LNCaP clone FGC (cell line): ENCODE measurements around the gene TMEM63A.

Experiments
- DNase-seq: peaks from one replicate; pipeline ENCODE4 v3.0.0-alpha.2; 2011; ENCODE audit warnings: low read depth
- H3K4me3 ChIP-seq: 2 replicates; pipeline ENCODE4 v1.5.1; 2011; ENCODE audit warnings: mild to moderate bottlenecking, low read depth, low read length, control low read depth
- CTCF ChIP-seq: IDR thresholded peaks from 2 replicates; pipeline ENCODE4 v1.5.1; 2012; ENCODE audit warnings: mild to moderate bottlenecking; ENCODE audit not compliant: control insufficient read depth, insufficient read depth; ENCODE audit errors: extremely low read depth

Gene TMEM63A

DNA sequence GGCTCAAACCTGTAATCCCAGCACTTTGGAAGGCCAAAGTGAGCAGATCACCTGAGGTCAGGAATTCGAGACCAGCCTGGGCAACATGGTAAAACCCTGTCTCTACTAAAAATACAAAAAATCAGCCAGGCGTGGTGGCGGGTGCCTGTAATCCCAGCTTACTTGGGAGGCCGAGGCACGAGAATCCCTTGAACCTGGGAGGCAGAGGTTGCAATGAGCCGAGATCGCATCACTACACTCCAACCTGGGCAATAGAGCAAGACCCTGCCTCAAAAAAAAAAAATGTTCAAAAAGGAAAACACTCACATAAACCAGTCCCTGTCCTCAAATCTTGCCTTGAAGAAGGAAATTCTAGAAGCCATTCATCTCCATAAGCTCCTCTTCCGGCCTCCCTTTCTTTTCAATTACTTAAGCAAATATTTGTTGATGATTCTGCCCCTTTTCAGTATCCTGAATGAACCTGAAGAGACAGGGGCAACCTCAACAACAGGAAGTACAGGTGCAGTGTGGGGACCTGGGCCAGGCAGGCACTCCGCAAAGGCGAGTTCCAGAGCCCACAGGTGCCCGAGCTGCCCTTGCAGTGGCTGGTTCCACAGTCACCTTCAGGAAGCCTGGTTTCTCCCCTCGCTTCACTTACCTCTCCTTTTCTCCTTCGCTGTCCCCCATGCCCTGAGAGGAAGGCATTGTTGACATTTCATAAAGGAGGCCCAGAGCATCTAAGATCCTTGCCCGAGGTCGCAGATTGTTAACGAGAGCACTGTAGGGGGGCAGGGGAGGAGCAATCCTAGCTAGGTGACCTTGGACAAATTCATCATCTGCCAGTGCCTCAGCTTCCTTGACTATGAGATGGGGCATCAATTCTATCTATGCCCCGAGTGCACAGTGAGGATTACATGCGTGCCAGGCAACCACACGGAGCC lies 15.7 kb upstream of the TMEM63A start:
- no peak overlapping the region for H3K4me3 ChIP-seq
- no peak for TF ChIP-seq CTCF
- DNase-seq = no peak

DNA sequence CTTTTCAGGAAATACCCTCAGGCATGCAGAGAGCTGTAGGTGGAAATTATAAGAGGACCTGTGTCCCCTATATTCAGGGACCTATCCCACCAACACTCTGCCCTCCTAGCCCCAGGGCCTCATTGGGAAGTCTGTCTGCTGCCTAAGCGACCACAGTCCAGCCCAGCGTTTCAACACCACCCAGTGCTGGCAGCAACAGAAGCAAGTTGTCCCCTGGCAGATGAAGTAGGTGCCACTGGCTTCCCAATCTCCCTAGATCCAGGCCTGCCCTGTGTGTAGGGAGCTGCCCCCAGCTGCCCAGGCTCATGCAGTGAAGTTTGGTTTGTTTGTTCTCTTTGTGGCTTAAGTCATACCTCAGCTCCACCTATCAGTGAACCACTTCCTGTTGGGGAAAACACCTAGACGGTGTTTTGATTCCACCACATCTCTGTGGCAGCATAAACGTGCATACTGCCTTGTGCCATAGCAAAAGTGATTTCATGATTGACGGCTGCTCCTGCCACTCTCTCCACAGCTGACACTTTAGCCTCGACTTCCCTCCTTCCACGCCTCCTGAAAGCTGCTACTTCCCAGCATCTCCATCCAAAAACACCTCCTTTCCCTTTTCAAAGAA lies 14.9 kb upstream of the TMEM63A start:
- no peak overlapping the region for H3K4me3 ChIP-seq
- DNase-seq = no peak

GRCh38 chr1:225896494-225896893 lies 14.3 kb upstream of the TMEM63A start:
- H3K4me3 ChIP-seq = no peak overlapping the region
- DNase-seq = no peak
- TF ChIP-seq CTCF = no peak

More for the DNA sequence above, 14.9 kb upstream of the TMEM63A start:
- no peak for TF ChIP-seq CTCF

GRCh38 chr1:225892307-225892706 lies 10.1 kb upstream of the TMEM63A start:
- TF ChIP-seq CTCF = no peak
- no peak overlapping the region for H3K4me3 ChIP-seq
- DNase-seq = no peak

DNA sequence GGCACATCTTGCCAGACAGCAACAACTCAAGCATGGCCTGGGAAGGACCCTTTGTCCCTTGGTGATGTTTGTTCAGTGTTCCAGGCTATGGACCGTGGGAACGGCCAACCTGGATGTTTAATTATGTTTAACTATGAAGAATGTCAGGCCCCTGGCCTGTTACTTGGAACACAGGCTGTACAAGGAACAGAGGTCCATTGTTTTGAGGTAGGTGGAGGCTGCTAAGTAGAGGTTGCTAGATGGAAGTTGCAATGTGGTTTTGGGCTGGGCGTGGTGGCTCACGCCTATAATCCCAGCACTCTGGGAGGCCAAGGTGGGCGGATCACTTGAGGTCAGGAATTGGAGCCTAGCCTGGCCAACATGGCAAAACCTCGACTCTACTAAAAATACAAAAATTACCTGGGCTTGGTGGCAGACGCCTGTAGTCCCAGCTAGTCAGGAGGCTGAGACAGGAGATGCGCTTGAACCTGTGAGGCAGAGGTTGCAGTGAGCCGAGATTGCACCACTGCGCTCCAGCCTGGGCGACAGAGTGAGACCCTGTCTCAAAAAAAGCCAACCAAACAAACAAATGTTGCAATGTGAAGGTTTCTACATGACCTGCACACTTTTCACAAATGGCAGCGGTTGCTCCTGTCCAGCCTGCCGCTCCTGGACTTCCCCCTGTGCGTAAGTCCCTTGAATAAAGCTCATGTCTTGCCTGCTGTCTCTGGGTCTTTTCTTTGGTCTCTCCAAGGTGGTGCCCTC lies 9.2 kb upstream of the TMEM63A start:
- no peak for DNase-seq
- TF ChIP-seq CTCF = no peak
- no peak overlapping the region for H3K4me3 ChIP-seq

DNA sequence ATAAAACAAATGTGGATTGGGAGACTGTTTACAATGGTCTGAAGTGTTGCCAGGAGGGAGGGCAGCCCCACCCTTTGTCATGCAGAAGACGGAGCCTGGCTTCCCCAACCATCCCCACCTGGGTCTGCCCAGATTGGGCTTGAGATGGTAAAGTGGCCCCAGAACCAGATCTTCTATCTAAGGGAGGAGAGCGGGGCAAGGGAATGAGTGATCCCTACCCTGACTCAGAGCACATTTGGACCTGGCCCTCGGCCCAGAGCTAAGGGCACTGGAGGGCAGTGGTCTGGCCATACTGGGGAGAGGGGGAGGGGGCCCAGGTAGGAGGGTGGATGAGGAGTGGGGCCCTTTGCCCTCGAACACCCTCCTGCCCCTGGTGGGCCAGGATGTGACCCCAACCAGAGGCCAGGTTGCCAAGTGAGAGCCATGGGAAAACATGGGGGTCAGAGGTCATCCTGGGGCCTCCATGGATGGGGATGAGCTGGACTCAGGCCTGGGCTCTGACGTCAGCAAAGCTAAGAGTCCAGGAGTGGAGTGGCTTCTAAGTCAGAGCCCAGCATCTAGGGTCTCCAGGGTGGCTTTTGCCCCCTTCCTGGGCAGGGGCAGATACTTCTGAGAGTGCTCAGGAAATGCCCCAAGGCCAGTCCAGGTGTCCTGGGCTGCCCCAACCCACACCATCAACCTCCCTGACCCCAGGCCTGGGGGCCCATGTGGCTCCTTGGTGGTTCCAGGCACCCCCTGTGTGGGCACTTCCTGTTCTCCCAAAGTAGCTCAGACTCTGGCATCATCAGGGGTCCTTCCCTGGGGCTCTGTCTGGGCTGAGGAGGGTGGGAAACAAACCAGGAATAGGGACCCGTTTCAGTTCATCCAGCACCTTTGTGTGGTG lies 8.4 kb upstream of the TMEM63A start:
- H3K4me3 ChIP-seq = no peak overlapping the region
- DNase-seq = no peak
- no peak for TF ChIP-seq CTCF
